Subcutaneous adipose tissue (tissue), 4 donors: ENCODE data around the gene HOATZ. TPM values are rescaled to one million over a fixed set of nuclear protein-coding genes. Genes with fewer than 3 reads are reported as not detected.

ENCODE experiments used
- total RNA-seq, 4 donors: library from RNA; depleted of rRNA; stranded (reverse); fragments of >200 nt; gene quantifications; one replicate each; pipeline ENCODE4 v1.1.0, GENCODE V29; 2016
- TF ChIP-seq, protein P1 (sequence below): fragments of 450-650 bp; IDR thresholded peaks from one replicate; pipeline ENCODE4 v1.5.1; 2016; ENCODE audit warnings: low read depth, mild to moderate bottlenecking, control low read depth, antibody characterized with exemption, moderate library complexity

The HOATZ gene
- total RNA-seq, 4 donors from 2014 or later, result not detected

DNA sequence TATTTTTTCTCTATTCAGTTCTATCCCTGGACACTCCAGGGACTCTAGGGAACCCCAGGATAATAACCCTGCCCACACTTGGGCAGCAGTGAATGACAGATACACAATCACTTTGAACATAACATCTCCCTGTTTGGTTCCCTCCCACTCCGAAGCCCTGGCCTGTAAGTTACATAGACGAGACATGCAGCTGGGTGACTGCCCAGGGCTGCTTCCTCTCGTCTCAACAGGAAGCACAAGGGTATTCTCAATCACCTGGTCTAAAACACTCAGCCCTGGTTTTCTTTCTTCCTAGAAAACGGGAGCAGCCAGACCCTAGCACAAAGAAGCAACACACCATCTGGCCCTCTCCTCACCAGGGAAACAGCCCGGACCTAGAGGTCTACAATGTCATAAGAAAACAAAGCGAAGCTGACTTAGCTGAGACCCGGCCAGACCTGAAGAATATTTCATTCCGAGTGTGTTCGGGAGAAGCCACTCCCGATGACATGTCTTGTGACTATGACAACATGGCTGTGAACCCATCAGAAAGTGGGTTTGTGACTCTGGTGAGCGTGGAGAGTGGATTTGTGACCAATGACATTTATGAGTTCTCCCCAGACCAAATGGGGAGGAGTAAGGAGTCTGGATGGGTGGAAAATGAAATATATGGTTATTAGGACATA lies 45.4 kb downstream of the HOATZ start:
- TF ChIP-seq, protein P1, sequence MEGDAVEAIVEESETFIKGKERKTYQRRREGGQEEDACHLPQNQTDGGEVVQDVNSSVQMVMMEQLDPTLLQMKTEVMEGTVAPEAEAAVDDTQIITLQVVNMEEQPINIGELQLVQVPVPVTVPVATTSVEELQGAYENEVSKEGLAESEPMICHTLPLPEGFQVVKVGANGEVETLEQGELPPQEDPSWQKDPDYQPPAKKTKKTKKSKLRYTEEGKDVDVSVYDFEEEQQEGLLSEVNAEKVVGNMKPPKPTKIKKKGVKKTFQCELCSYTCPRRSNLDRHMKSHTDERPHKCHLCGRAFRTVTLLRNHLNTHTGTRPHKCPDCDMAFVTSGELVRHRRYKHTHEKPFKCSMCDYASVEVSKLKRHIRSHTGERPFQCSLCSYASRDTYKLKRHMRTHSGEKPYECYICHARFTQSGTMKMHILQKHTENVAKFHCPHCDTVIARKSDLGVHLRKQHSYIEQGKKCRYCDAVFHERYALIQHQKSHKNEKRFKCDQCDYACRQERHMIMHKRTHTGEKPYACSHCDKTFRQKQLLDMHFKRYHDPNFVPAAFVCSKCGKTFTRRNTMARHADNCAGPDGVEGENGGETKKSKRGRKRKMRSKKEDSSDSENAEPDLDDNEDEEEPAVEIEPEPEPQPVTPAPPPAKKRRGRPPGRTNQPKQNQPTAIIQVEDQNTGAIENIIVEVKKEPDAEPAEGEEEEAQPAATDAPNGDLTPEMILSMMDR, result no peak

DNA sequence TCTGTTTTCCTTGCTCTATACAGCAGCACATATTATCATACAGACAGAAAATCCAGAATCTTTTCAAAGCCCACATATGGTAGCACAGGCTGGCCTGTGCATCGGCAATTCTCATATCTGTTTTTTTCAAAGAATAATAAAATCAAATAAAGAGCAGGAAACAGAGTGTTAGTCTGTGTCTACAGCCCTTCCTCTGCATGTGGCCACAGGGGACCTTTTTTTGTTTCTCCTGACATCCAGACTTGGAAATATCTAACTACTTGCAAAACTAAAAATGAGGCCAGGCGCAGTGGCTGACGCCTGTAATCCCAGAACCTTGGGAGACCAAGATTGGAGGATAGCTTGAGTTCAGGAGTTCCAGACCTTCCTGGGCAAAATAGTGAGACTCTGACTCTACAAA lies 46.2 kb downstream of the HOATZ start:
- TF ChIP-seq, protein P1, result no peak

DNA sequence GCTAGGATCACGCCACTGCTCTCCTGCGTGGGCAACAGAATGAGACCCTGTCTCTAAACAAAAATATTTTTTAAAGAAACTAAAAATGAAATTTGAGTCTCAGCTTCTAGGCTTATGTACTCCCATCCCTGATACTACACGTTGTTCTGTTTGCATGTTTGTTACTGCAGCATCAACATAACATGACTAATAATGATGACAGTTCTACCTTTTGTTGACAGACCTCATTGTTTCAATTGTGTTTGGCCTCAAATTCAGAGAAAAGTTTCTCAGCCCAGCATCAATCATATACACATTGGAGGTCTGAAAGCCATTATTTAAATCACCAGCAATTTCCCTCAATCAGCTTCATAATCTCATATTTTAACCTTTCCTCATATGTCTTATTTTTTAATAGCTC lies 46.7 kb downstream of the HOATZ start:
- TF ChIP-seq, protein P1, result no peak

DNA sequence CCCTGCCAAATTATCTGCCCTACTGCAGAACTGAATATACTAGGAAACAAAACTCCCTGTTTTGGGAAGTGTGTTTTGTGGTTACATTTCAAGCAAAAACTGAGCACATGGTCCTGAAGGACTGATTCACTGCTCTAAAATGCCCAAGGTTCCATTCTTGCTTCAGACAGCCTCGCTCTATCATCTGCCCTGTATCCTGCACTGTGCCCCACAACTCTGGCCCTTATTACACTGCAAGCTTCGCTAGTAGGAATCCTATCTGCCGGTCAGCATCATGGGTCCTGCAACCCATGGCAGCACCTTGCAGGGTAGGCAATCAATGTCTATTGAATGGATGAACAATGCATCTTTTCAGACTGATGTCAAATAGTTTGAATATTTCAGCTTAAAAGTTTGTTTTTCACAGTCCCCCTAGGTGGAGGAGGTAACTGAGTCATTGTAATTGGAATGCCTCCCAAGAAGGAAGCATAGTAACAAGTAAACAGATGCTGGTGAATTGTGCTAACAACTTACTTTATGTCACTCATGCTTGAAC lies 47.3 kb downstream of the HOATZ start:
- TF ChIP-seq, protein P1, result no peak

DNA sequence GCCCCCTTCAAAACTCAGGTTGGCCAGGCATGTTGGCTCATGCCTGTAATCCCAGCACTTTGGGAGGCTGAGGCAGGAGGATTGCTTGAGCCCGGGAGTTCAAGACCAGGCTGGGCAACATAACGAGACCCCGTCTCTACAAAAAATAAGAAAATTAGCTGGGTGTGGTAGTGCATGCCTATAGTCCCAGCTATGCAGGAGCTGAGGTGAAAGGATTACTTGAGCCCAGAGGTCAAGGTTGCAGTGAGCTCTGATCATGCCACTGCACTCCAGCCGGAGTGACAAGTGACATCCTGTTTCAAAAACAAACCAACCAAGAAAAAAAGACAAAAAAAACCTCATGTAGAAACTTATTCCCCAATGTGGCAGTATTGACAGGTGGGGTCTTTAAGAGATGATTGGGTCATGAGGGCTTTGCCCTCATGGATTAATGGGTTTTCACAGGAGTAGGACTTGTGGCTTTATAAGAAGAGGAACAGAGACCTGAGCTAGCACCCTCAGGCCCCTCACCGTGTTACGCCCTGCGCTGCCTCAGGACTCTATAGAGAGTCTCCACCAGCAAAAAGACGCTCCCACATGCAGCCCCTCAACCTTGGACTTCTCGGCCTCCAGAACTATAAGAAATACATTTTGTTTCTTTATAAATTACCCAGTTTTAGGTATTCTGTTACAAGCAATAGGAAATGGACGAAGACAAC lies 48.3 kb downstream of the HOATZ start:
- TF ChIP-seq, protein P1, result no peak

DNA sequence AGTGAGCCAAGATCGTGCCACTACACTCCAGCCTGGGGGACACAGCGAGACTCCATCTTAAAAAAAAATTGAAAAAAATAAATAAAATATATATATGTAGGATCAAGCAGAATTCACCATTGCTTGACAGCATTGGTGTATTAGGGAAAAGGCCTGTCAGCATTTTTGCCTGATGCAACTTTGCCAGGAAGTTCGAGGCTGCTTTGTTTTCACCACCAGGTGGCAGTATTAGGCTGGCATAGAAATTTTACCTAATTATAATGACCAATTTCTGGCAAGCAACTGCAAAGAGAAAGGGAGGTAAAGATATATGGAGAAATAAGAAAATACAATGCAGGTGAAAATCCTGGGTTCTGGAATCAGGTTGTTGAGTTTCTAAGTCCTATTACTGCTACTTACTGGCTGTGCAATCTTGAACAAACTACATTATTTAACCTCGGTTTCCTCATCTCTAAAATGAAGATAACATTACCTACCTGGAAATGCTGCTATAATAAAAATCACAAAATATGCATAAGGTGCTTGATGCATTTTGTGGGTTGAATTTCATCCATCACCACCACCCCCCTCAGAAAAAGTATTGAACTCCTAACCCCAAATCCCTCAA lies 50.6 kb downstream of the HOATZ start:
- TF ChIP-seq, protein P1, result no peak

DNA sequence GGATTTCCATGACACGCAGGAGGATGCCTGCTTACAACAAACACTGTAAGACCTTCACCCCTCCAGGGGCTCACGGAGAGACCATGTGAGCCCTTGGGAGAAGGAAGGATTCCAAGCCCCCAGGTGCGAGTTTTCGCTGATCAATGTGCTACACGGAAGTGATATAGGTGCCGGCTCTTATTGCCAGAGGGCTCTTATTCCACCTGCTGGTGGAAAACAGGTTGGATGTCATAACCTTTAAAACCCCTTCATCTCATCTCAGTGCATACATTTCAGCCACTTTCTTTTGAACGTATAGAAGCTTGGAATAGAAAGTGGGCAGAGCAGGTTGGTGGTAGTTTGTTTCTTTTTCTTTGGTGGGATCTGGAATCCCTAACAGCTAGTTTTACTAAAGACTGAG lies 51.7 kb downstream of the HOATZ start:
- TF ChIP-seq, protein P1, result no peak
